Spleen (tissue), 11 donors: ENCODE results near the gene TMEM53. TPM values are rescaled to one million over a fixed set of nuclear protein-coding genes. Genes with fewer than 3 reads are reported as not detected.

ENCODE experiments used
- DNase-seq: peaks from one replicate; pipeline ENCODE4 v3.0.0-alpha.2; 2020
- H3K27ac ChIP-seq, 8 donors: fragments of 200-600 bp; sonication (generic) in 7 of 8; 1 replicate in 4 of 8; 2 replicates in 4 of 8; pipeline versions ENCODE4 v1.5.0 to v1.8.0; 2016 to 2021; ENCODE audit warnings: inconsistent platforms in 4 of 8, mild to moderate bottlenecking in 4 of 8, moderate library complexity in 1 of 8
- H3K27me3 ChIP-seq, 7 donors: fragments of 200-600 bp; sonication (generic) in 6 of 7; replicated peaks in 1 of 7; 1 replicate in 4 of 7; 2 replicates in 3 of 7; pipeline versions ENCODE4 v1.5.0 to v1.8.0; 2016 to 2021; ENCODE audit warnings: inconsistent platforms in 3 of 7, mild to moderate bottlenecking in 1 of 7
- H3K36me3 ChIP-seq, 6 donors: fragments of 200-600 bp; sonication (generic) in 5 of 6; 1 replicate in 4 of 6; 2 replicates in 2 of 6; pipeline versions ENCODE4 v1.5.0 to v1.8.0; 2016 to 2021; ENCODE audit warnings: inconsistent platforms in 2 of 6
- H3K4me1 ChIP-seq, 6 donors: fragments of 200-600 bp; sonication (generic) in 5 of 6; 1 replicate in 3 of 6; 2 replicates in 3 of 6; pipeline versions ENCODE4 v1.5.0 to v1.8.0; 2016 to 2021; ENCODE audit warnings: inconsistent platforms in 3 of 6
- H3K4me3 ChIP-seq, 8 donors: fragments of 200-600 bp; sonication (generic) in 7 of 8; 1 replicate in 4 of 8; 2 replicates in 4 of 8; pipeline versions ENCODE4 v1.5.0 to v1.8.0; 2016 to 2021; ENCODE audit warnings: inconsistent platforms in 4 of 8, mild to moderate bottlenecking in 4 of 8, moderate library complexity in 2 of 8
- H3K9me3 ChIP-seq, 8 donors: fragments of 200-600 bp; sonication (generic) in 7 of 8; 1 replicate in 4 of 8; 2 replicates in 4 of 8; pipeline versions ENCODE4 v1.5.0 to v1.8.0; 2016 to 2021; ENCODE audit warnings: inconsistent platforms in 4 of 8
- POLR2A ChIP-seq, 3 donors: fragments of 450-650 bp; IDR thresholded peaks; one replicate each; pipeline ENCODE4 v1.5.1; 2017; ENCODE audit warnings: antibody characterized with exemption in 3 of 3, mild to moderate bottlenecking in 1 of 3
- POLR2AphosphoS5 ChIP-seq, 3 donors: sonication (generic); formaldehyde crosslinking; IDR thresholded peaks; one replicate each; pipeline ENCODE4 v1.5.1; 2017; ENCODE audit warnings: antibody characterized with exemption in 3 of 3
- WGBS, 5 donors: extraction: QIAGEN DNeasy Blood & Tissue Kit in 3 of 5; methylation state at CpG; one replicate each; pipeline versions ENCODE4 v1.1.5 to v1.1.7; 2013 to 2018; 5-methylcytosine and 5-hydroxymethylcytosine counted together
- intact Hi-C: fragments of 100-400 bp; cut with DNase I; formaldehyde crosslinking; loops from one replicate; pipeline ENCODE4 v1.15.0; 2023; ENCODE audit warnings: low total_unique reads
- polyA plus RNA-seq, 3 donors: library from polyadenylated mRNA; stranded (reverse); fragments of 200-250 nt; gene quantifications; one replicate each; pipeline ENCODE4 v1.2.1, GENCODE V29; 2013
- total RNA-seq, 7 donors: library from RNA; depleted of rRNA in 3 of 7; stranded (reverse); fragments of >200 nt in 3 of 7; fragmentation: NEBNext Ultra II Directional in 4 of 7; extraction: Animal tissue kit (Norgen Biotek cat#: 25700) in 4 of 7; gene quantifications; one replicate each; pipeline versions ENCODE4 v1.1.0 to v1.2.1, GENCODE V29; 2016 to 2021
- TF ChIP-seq, protein P1 (sequence below), 11 experiments: fragments of 200-600 bp in 7 of 11; fragments of 450-650 bp in 4 of 11; sonication (generic) in 4 of 11; IDR thresholded peaks in 8 of 11; conservative IDR thresholded peaks in 3 of 11; 1 replicate in 7 of 11; 2 replicates in 4 of 11; pipeline versions ENCODE4 v1.4.0 to v1.8.0; 2016 to 2021; ENCODE audit warnings: antibody characterized with exemption in 11 of 11, inconsistent platforms in 4 of 11, mild to moderate bottlenecking in 1 of 11
- donor health status: healthy with polysubstance abuse.
- donor health status: DM: no; HTN: no; CAD: no; lungs with moderate emphysema.
- donor health status: DM: no; HTN: no; CAD: no.
- donor health status: Bipolar disorder and iron deficiency.
- donor health status: healthy.
- donor health status: DM: no; HTN: no; CAD: no.
- donor health status: DM: yes; HTN: yes; CAD: no.

Gene TMEM53
- total and polyA plus RNA-seq, 10 donors: 4.3 to 7.5 (median 5.4) TPM

DNA sequence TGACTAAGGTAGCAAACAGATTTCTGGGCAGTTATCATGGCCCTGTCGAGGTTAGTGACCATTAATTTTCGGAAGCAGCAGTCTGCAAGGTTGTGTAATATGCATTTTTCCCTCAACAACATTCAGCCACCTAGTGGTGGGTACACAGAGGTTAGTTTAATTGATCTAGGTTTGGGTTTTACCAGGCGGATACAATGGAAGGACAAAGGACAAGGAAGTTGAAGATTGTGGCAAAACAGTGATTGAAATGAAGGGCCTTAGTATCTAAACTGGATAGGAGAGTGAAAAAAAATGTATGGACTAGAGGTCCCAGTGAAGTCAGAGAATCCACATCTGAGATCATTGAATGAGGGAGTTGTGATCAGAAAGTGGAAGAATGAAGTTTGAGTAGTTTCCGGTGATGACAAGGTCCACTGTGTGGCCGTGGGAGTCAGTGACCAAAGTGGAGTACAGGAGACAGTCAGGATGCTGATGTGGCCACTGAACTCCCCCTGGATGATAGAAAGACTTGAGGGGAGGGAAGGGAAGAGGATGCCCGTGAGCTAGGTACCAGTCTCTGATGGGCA, 3.0 kb upstream of the TMEM53 start:
- Histone ChIP-seq H3K4me1 (peaks cover 23 to 54% (median 46%) of the 10 kb centered on the region in 6 donors), H3K27me3 (no peaks in the 10 kb centered on the region), H3K4me3 (peak overlapping the region in 1 of 8 donors; percentile 4), H3K27ac (peak overlapping the region; percentile 50 to 98 (median 78)), H3K9me3 (no peaks in the 10 kb centered on the region), H3K36me3 (no peaks in the 10 kb centered on the region)
- intact Hi-C loops: no loop called here
- peak; percentile 15 for DNase-seq
- no peak for TF ChIP-seq POLR2A (IDR thresholded peaks at IDR 0.05)
- TF ChIP-seq, protein P1, sequence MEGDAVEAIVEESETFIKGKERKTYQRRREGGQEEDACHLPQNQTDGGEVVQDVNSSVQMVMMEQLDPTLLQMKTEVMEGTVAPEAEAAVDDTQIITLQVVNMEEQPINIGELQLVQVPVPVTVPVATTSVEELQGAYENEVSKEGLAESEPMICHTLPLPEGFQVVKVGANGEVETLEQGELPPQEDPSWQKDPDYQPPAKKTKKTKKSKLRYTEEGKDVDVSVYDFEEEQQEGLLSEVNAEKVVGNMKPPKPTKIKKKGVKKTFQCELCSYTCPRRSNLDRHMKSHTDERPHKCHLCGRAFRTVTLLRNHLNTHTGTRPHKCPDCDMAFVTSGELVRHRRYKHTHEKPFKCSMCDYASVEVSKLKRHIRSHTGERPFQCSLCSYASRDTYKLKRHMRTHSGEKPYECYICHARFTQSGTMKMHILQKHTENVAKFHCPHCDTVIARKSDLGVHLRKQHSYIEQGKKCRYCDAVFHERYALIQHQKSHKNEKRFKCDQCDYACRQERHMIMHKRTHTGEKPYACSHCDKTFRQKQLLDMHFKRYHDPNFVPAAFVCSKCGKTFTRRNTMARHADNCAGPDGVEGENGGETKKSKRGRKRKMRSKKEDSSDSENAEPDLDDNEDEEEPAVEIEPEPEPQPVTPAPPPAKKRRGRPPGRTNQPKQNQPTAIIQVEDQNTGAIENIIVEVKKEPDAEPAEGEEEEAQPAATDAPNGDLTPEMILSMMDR (IDR thresholded peaks at IDR 0.05 in 8 of 11, conservative IDR thresholded peaks at IDR 0.05 in 3 of 11): peak in 8 of 11 experiments; percentile 30 to 56 (median 47)
- WGBS, 5 donors: 51 to 73% (median 59%) methylated on average over 6 of the region's 6 CpGs

DNA sequence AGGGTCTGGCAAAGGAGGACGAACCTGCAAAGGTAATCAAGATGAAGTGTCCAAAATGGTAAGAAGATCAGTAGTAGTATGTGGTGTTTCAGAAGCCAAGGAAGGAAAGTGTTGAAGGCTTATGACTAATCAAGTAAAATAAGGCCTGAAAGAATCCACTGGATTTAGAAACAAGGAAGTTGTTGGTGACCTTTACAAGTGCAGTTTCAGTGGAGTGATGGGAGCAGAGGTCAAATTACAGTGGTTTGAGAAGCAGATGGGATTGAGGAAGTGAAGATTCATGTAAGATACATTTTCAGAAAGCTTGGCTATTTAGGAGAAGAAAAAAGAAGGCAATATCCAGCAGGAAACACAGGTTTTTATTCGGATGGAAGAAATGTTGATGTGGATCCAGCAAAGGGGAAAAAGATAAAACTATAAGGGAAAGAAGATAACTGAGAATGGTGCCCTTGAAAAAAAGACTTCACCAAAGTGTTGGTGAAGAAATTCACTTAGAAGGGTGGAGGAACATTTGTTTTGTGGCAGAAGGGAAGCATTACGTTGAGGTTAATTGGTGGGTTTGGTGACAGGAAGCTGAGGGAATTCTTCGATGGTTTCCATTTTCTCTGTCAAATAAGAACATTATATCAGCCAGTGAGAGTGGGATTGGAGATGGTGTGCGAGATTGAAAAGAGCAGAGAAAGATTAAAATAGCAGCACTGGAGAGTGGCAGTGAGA, 2.4 kb upstream of the TMEM53 start:
- H3K36me3 ChIP-seq: no peaks in the 10 kb centered on the region
- 38 to 54% (median 42%) methylated on average over 5 of the region's 5 CpGs for WGBS, 5 donors
- intact Hi-C loops: no loop called here
- H3K27ac ChIP-seq: peak overlapping the region; percentile 50 to 98 (median 78)
- peaks cover 25 to 61% (median 52%) of the 10 kb centered on the region in 6 donors for H3K4me1 ChIP-seq
- TF ChIP-seq, protein P1 (IDR thresholded peaks at IDR 0.05 in 8 of 11, conservative IDR thresholded peaks at IDR 0.05 in 3 of 11): no peak
- TF ChIP-seq POLR2AphosphoS5 (IDR thresholded peaks at IDR 0.05): no peak
- TF ChIP-seq POLR2A (IDR thresholded peaks at IDR 0.05): no peak
- H3K4me3 ChIP-seq: peak overlapping the region in 1 of 8 donors; percentile 4
- no peaks in the 10 kb centered on the region for H3K9me3 ChIP-seq
- H3K27me3 ChIP-seq: no peaks in the 10 kb centered on the region
- DNase-seq: no peak

DNA sequence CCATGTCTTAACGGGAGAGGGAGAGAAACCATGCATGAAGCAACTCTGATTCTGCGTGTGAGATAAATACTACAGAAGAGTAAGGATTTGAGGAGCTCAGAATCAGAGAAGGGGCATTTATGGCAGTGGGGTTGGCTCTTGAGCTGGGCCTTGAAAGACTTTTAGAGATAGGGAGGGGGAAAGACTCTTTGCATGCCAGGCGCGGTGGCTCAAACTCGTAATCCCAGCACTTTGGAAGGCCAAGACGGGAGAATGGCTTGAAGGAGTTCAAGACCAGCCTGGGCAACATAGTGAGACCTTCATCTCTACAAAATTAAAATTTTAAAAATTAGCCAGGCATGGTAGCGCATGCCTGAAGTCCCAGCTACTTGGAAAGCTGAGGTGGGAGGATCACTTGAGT, 905 bp upstream of the TMEM53 start:
- Histone ChIP-seq H3K4me3 (peak overlapping the region in 5 of 8 donors; percentile 55 to 83 (median 57)), H3K27me3 (no peaks in the 10 kb centered on the region), H3K27ac (peak overlapping the region in 6 of 8 donors; percentile 52 to 98 (median 92)), H3K9me3 (no peaks in the 10 kb centered on the region), H3K36me3 (no peaks in the 10 kb centered on the region), H3K4me1 (peaks cover 25 to 67% (median 53%) of the 10 kb centered on the region in 6 donors)
- TF ChIP-seq POLR2A (IDR thresholded peaks at IDR 0.05): no peak
- no peak for TF ChIP-seq POLR2AphosphoS5 (IDR thresholded peaks at IDR 0.05)
- TF ChIP-seq, protein P1 (IDR thresholded peaks at IDR 0.05 in 8 of 11, conservative IDR thresholded peaks at IDR 0.05 in 3 of 11): no peak
- 84 to 94% (median 89%) methylated on average over 7 of the region's 7 CpGs for WGBS, 5 donors
- intact Hi-C loops: no loop called here
- peak; percentile 73 for DNase-seq

DNA sequence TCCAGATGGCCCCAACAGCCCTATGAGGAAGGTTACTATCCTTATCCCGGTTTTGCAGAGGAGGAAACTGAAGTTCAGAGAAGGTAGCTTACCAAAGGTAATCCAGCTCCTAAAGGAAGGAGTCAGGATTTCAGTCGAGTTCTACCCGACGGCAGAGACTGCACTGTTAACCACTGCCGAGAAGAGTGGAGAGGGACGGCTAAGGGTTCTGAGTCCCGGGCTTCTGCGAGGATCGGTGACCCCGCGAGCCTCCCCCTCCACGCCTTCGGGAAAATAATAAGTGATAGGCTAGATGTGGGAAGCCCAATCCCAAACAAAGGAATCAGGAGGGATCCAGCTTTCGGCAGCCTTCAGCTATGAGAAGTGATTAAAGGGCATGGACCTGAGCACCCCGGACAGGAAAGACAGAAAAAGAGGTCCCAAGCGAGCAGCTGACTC, 587 bp downstream of the TMEM53 start:
- H3K9me3 ChIP-seq: no peaks in the 10 kb centered on the region
- WGBS, 5 donors: 0 to 3% (median 2%) methylated on average over 16 of the region's 16 CpGs
- no peaks in the 10 kb centered on the region for H3K36me3 ChIP-seq
- no peak for DNase-seq
- TF ChIP-seq, protein P1 (IDR thresholded peaks at IDR 0.05 in 8 of 11, conservative IDR thresholded peaks at IDR 0.05 in 3 of 11): no peak
- no peak for TF ChIP-seq POLR2AphosphoS5 (IDR thresholded peaks at IDR 0.05)
- no peak for TF ChIP-seq POLR2A (IDR thresholded peaks at IDR 0.05)
- no peaks in the 10 kb centered on the region for H3K27me3 ChIP-seq
- intact Hi-C loops: no loop called here
- H3K27ac ChIP-seq: peak overlapping the region; percentile 88 to 98 (median 92)
- H3K4me3 ChIP-seq: peak overlapping the region; percentile 55 to 83 (median 62)
- peaks cover 25 to 67% (median 53%) of the 10 kb centered on the region in 6 donors for H3K4me1 ChIP-seq
